ENCODE results near the gene JUNB. TPM values are rescaled to one million over a fixed set of nuclear protein-coding genes. Genes with fewer than 3 reads are reported as not detected.
A peak's percentile ranks its signal among the peaks of the same experiment; 100 is the strongest.

JUNB gene
- total RNA-seq, 3 donors from 2014 or later (not counting 1 experiment from before 2014, with no cell fraction given), result 781 to 903 (median 859) TPM

DNA sequence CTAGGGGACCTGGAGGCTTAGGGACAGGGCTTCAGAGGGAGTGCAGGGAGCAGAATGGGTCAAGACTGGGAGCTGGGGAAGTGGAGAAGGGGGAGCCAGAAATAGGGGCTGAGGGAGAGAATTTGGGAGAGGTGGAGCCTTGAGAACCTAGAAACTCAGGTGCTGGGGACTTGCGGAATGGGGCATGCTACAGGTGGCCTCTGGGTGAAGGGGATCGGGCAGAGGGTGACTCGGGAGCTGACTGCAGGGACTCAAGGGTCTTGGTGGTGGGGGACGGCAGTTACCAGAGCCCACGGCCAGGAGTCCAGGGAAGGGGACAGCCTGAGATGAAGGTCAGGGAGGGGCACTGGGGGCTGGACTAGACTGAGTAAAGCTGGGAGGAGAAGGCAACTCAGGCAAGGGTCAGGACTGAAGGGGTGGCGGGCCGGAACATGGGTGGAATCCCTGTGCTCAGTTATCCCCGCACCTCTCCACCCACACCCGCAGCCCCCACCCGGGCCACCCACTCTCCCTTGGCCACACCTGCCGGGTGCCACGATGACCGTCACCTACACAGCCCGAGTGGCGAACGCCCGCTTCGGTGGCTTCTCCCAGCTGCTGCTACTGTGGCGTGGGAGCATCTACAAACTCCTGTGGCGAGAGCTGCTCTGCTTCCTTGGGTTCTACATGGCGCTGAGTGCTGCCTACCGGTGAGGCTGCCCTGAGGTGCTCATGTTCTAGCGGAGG lies 39.1 kb upstream of the JUNB start:
- Mint-ChIP-seq H3K27ac (no peak overlapping the region), H3K9me3 (no peaks in the 10 kb centered on the region), H3K36me3 (no peaks in the 10 kb centered on the region), H3K4me1 (peaks cover 0 to 5% of the 10 kb centered on the region in 2 donors), H3K27me3 (ENCODE audit: low read depth in 2 of 2) (peaks cover 15 to 18% of the 10 kb centered on the region in 2 donors), H3K4me3 (no peak overlapping the region)
- peaks cover 10% of the 10 kb centered on the region for H3K36me3 ChIP-seq (ENCODE audit: control insufficient read depth, insufficient read depth, low read length)
- intact Hi-C loops (cut with micrococcal nuclease), result no loop called here
- no peaks in the 10 kb centered on the region for H3K27me3 ChIP-seq (ENCODE audit: control insufficient read depth, insufficient read depth, low read length)
- peaks cover 9% of the 10 kb centered on the region for H3K9me3 ChIP-seq (ENCODE audit: control insufficient read depth, insufficient read depth, low read length)
- TF ChIP-seq, protein P1, sequence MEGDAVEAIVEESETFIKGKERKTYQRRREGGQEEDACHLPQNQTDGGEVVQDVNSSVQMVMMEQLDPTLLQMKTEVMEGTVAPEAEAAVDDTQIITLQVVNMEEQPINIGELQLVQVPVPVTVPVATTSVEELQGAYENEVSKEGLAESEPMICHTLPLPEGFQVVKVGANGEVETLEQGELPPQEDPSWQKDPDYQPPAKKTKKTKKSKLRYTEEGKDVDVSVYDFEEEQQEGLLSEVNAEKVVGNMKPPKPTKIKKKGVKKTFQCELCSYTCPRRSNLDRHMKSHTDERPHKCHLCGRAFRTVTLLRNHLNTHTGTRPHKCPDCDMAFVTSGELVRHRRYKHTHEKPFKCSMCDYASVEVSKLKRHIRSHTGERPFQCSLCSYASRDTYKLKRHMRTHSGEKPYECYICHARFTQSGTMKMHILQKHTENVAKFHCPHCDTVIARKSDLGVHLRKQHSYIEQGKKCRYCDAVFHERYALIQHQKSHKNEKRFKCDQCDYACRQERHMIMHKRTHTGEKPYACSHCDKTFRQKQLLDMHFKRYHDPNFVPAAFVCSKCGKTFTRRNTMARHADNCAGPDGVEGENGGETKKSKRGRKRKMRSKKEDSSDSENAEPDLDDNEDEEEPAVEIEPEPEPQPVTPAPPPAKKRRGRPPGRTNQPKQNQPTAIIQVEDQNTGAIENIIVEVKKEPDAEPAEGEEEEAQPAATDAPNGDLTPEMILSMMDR (IDR thresholded peaks at IDR 0.05), result no peak
- no peak overlapping the region for H3K27ac ChIP-seq (ENCODE audit: low read length)
- WGBS (ENCODE audit: insufficient coverage), result 85% methylated on average over 20 of the region's 23 CpGs
- ATAC-seq, result no peak
- no peak overlapping the region for H3K4me3 ChIP-seq (ENCODE audit: low read length)
- DNase-seq, result no peak
- peaks cover 1% of the 10 kb centered on the region for H3K4me1 ChIP-seq (ENCODE audit: control insufficient read depth, insufficient read depth, low read length)

DNA sequence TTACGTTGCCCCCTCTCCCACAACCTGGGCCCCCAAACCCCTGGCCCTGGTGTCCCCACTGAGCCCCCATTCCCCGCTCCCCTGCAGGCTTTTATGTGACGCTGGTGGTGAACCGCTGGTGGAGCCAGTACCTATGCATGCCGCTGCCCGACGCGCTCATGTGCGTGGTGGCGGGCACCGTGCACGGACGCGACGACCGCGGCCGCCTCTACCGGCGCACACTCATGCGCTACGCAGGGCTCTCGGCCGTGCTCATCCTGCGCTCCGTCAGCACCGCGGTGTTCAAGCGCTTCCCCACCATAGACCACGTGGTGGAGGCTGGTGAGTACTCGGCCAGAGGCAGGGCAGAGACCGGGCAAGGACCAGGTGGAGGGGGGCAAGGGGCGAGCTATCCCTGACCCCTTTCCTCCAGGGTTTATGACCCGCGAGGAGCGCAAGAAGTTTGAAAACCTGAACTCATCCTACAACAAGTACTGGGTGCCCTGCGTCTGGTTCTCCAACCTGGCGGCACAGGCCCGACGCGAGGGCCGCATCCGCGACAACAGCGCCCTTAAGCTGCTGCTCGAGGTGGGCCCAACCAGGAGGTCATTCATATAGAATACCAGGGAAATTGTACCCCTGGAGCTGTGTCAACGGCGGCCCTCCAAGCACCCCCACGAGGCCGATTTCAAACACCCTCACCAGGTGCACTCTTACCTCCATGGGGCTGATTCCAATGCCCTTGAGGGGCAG lies 36.7 kb upstream of the JUNB start:
- H3K36me3 ChIP-seq (ENCODE audit: control insufficient read depth, insufficient read depth, low read length), result no peaks in the 10 kb centered on the region
- H3K27ac ChIP-seq (ENCODE audit: low read length), result no peak overlapping the region
- peaks cover 0 to 4% of the 10 kb centered on the region in 2 donors for H3K4me1 Mint-ChIP-seq
- H3K27ac Mint-ChIP-seq, result no peak overlapping the region
- no peaks in the 10 kb centered on the region for H3K9me3 Mint-ChIP-seq
- H3K27me3 Mint-ChIP-seq (ENCODE audit: low read depth in 2 of 2), result peaks cover 13 to 20% of the 10 kb centered on the region in 2 donors
- TF ChIP-seq, protein P1 (IDR thresholded peaks at IDR 0.05), result no peak
- peaks cover 9% of the 10 kb centered on the region for H3K4me1 ChIP-seq (ENCODE audit: control insufficient read depth, insufficient read depth, low read length)
- DNase-seq (no peak), ATAC-seq (no peak)
- peaks cover 2% of the 10 kb centered on the region for H3K27me3 ChIP-seq (ENCODE audit: control insufficient read depth, insufficient read depth, low read length)
- intact Hi-C loops (cut with micrococcal nuclease), result no loop called here
- no peak overlapping the region for H3K4me3 ChIP-seq (ENCODE audit: low read length)
- H3K4me3 Mint-ChIP-seq, result no peak overlapping the region
- H3K9me3 ChIP-seq (ENCODE audit: control insufficient read depth, insufficient read depth, low read length), result no peaks in the 10 kb centered on the region
- no peaks in the 10 kb centered on the region for H3K36me3 Mint-ChIP-seq
- 71% methylated on average over 50 of the region's 50 CpGs for WGBS (ENCODE audit: insufficient coverage)

DNA sequence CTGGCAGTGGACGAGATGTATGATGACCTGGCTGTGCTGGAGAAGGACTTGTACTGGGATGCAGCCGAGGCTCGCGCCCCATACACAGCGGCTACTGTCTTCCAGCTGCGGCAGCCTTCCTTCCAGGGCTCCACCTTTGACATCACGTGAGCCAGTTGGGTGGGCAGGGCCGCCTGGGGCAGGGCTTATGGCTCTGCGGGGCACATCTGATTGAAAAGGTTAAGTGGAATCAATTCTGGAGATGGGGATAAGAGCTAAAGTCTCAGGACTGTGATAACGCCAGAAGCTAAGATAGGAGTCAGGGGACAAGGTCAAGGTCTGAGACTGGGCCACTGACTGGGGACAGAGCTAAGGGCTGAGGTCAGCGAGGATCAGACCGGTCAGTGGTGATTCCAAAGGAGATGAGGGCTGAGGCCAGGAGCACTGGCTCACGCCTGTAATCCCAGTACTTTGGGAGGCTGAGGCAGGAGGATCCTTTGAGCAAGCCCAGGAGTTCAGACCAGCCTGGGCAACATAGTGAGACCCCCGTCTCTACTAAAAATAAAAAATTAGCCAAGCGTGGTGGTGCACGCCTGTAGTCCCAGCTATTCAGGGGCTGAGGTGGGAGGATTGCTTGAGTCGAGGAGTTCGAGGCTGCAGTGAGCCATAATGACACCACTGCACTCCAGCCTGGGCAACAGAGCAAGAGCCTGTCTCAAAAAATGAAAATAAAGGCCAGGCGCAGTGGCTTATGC lies 35.0 kb upstream of the JUNB start:
- Mint-ChIP-seq H3K27ac (no peak overlapping the region), H3K4me1 (peaks cover 0 to 5% of the 10 kb centered on the region in 2 donors), H3K9me3 (no peaks in the 10 kb centered on the region), H3K27me3 (ENCODE audit: low read depth in 2 of 2) (peaks cover 0 to 12% of the 10 kb centered on the region in 2 donors), H3K36me3 (no peaks in the 10 kb centered on the region), H3K4me3 (peak overlapping the region; percentile 9)
- no peak for ATAC-seq
- Histone ChIP-seq H3K4me1 (ENCODE audit: control insufficient read depth, insufficient read depth, low read length) (peaks cover 9% of the 10 kb centered on the region), H3K9me3 (ENCODE audit: control insufficient read depth, insufficient read depth, low read length) (no peaks in the 10 kb centered on the region), H3K27ac (ENCODE audit: low read length) (no peak overlapping the region), H3K27me3 (ENCODE audit: control insufficient read depth, insufficient read depth, low read length) (peaks cover 2% of the 10 kb centered on the region), H3K36me3 (ENCODE audit: control insufficient read depth, insufficient read depth, low read length) (no peaks in the 10 kb centered on the region), H3K4me3 (ENCODE audit: low read length) (no peak overlapping the region)
- intact Hi-C loops (cut with micrococcal nuclease), result loop anchor here (2.0 kb wide), 1 partner anchor 40 kb away; no protein-coding TSS in a partner anchor
- DNase-seq, result no peak
- TF ChIP-seq, protein P1 (IDR thresholded peaks at IDR 0.05), result no peak
- 91% methylated on average over 19 of the region's 19 CpGs for WGBS (ENCODE audit: insufficient coverage)
